ENCODE results near the gene ZBTB7C. TPM values are rescaled to one million over a fixed set of nuclear protein-coding genes. Genes with fewer than 3 reads are reported as not detected.

The ZBTB7C gene
- polyA plus RNA-seq, 6 donors from 2014 or later: not detected

GRCh38 chr18:48059455-48060010, 349.6 kb downstream of the ZBTB7C start:
- H3K27me3 Mint-ChIP-seq: peaks cover 48 to 71% (median 54%) of the 10 kb centered on the region in 3 donors
- no peaks in the 10 kb centered on the region for H3K36me3 Mint-ChIP-seq
- peaks cover 0 to 11% (median 0%) of the 10 kb centered on the region in 7 donors for H3K9me3 Mint-ChIP-seq
- H3K4me1 Mint-ChIP-seq: no peaks in the 10 kb centered on the region
- H3K27ac Mint-ChIP-seq: no peak overlapping the region
- DNase-seq (no peak), ATAC-seq (ENCODE audit: low read depth in 2 of 2) (no peak)
- H3K4me3 Mint-ChIP-seq: no peak overlapping the region

DNA sequence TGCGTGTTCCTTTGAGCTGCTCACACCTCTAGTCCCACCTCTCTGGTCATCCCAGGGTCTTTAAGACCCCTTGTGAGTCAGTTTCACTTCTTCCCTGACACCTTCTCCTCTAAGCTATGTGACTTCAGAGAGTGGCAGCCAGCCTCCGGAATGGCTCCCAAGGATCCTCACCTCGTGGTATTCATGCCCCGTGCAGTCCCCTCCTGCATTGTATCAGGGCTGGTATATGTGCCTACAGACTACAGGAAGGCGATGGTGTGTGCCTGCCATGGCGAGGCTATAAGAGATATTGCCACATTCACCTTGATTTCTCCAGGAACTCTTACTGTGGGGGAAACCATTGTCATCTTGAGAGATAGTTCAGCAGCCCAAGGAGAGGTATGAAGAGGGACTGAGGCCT, 350.7 kb downstream of the ZBTB7C start:
- Mint-ChIP-seq H3K4me1 (no peaks in the 10 kb centered on the region), H3K9me3 (peaks cover 0 to 11% (median 0%) of the 10 kb centered on the region in 7 donors), H3K36me3 (no peaks in the 10 kb centered on the region), H3K27me3 (peaks cover 58 to 80% (median 58%) of the 10 kb centered on the region in 3 donors), H3K4me3 (no peak overlapping the region), H3K27ac (no peak overlapping the region)
- no peak for DNase-seq
- ATAC-seq (ENCODE audit: low read depth in 2 of 2): no peak

GRCh38 chr18:48057018-48057417, 352.2 kb downstream of the ZBTB7C start:
- Mint-ChIP-seq H3K27me3 (peaks cover 56 to 86% (median 69%) of the 10 kb centered on the region in 3 donors), H3K9me3 (peaks cover 0 to 11% (median 0%) of the 10 kb centered on the region in 7 donors), H3K36me3 (no peaks in the 10 kb centered on the region), H3K27ac (no peak overlapping the region), H3K4me3 (no peak overlapping the region), H3K4me1 (no peaks in the 10 kb centered on the region)
- DNase-seq (no peak), ATAC-seq (ENCODE audit: low read depth in 2 of 2) (no peak)

GRCh38 chr18:48055351-48055750, 353.8 kb downstream of the ZBTB7C start:
- Mint-ChIP-seq H3K4me1 (no peaks in the 10 kb centered on the region), H3K4me3 (no peak overlapping the region), H3K36me3 (no peaks in the 10 kb centered on the region), H3K27me3 (peaks cover 49 to 88% (median 75%) of the 10 kb centered on the region in 3 donors), H3K9me3 (peaks cover 0 to 7% (median 0%) of the 10 kb centered on the region in 7 donors), H3K27ac (no peak overlapping the region)
- DNase-seq (no peak), ATAC-seq (ENCODE audit: low read depth in 2 of 2) (no peak)

DNA sequence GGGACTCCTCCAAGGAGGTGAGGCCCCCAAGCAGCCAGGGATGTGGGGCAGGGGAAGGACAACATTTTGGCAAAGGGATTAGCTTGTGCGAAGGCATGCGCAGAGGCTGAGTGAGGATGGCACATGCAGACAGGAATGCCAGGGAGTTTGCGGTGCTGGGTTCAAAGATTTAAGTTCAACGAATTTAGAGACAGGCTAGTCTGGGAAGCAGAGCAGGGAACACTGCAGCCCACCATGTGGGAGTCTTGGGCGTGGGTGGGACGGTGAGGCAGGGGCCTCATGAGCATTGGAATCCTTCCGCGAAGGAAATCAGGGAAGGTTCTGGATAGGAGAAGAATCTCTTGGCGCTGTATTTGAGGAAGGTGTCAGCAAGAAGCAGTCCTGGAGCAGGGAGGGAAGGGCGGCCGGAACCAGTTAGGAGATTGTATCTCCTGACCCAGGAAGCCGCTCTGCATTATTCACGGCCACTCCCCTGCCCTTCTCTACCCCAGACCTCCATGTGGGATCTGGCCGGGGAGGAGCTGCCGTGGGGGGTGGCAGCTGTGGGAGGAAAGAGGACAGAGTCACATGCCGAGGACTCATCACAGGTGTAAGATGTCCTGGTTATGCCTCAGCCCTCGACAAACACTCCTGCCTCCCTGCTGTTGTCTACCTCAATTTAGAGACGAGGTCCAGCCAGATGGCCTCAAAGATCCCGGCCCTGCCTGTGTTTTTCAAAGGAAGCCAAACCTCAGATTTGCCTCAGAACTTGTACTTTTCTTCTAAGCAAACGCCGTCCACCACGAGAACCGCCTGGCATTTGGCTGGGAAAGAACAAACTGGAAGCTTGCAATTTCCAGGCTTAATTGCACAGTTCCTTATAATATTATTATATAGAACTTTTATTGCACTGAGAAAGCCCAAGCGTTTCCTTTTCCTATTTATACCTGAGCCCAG, 355.0 kb downstream of the ZBTB7C start:
- Mint-ChIP-seq H3K27me3 (peaks cover 46 to 78% (median 64%) of the 10 kb centered on the region in 3 donors), H3K9me3 (peaks cover 0 to 7% (median 0%) of the 10 kb centered on the region in 7 donors), H3K27ac (no peak overlapping the region), H3K36me3 (no peaks in the 10 kb centered on the region), H3K4me1 (no peaks in the 10 kb centered on the region), H3K4me3 (no peak overlapping the region)
- DNase-seq: no peak
- no peak for ATAC-seq (ENCODE audit: low read depth in 2 of 2)

DNA sequence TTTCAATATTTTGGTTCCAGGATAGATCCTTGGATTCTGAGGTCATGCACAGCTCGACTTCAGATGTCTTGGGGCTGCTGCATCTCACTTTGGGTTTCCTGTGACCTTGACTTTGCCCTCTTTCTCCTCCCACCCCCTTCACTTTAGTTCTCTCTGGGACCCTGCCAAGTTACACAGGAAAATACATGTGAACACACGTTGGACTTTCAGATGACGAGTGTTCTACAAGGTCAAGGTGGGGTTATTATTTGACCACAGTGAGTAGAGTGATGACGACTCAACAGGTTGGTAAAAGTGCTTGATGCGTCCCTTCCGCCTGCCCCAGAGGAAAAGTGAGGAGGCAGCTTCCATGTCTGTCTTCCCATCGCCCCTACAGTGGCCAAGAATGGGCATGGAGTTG, 356.3 kb downstream of the ZBTB7C start:
- Mint-ChIP-seq H3K4me1 (peaks cover 0 to 2% (median 0%) of the 10 kb centered on the region in 3 donors), H3K27me3 (peaks cover 49 to 70% (median 66%) of the 10 kb centered on the region in 3 donors), H3K36me3 (no peaks in the 10 kb centered on the region), H3K27ac (no peak overlapping the region), H3K4me3 (no peak overlapping the region), H3K9me3 (peaks cover 0 to 7% (median 0%) of the 10 kb centered on the region in 7 donors)
- ATAC-seq (ENCODE audit: low read depth in 2 of 2) (no peak), DNase-seq (no peak)

- Mint-ChIP-seq H3K27ac (no peak overlapping the region), H3K4me1 (peaks cover 0 to 2% (median 0%) of the 10 kb centered on the region in 3 donors), H3K27me3 (peaks cover 53 to 72% (median 70%) of the 10 kb centered on the region in 3 donors), H3K9me3 (peaks cover 0 to 5% (median 0%) of the 10 kb centered on the region in 7 donors), H3K36me3 (no peaks in the 10 kb centered on the region), H3K4me3 (no peak overlapping the region)
- ATAC-seq (ENCODE audit: low read depth in 2 of 2): no peak
- DNase-seq: no peak
These were observed 357.0 kb downstream of the ZBTB7C start for GRCh38 chr18:48051945-48052840.

DNA sequence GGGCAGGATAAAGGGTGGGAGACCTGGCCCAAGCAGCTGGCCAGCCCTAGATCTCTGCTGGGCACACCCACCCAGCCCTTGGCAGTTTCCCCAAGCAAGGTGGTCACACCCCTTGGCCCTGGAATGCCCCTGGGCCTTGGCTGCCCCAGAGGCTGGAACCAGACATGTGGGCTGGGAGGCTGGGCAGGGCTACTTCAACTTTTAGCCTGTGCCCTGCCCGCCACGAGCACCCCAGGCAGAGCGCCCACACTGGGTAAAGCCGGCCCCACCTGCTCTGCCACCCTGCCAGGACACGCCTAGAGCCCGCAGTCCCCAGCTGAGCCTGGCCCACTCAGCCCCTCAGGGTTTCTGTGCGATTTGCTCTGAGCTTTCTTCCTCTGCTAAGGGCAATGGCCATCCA, 359.0 kb downstream of the ZBTB7C start:
- H3K4me3 Mint-ChIP-seq: no peak overlapping the region
- H3K36me3 Mint-ChIP-seq: no peaks in the 10 kb centered on the region
- peaks cover 0 to 2% (median 0%) of the 10 kb centered on the region in 3 donors for H3K4me1 Mint-ChIP-seq
- H3K27me3 Mint-ChIP-seq: peaks cover 42 to 71% (median 62%) of the 10 kb centered on the region in 3 donors
- DNase-seq (no peak), ATAC-seq (ENCODE audit: low read depth in 2 of 2) (no peak)
- no peak overlapping the region for H3K27ac Mint-ChIP-seq
- H3K9me3 Mint-ChIP-seq: peaks cover 0 to 12% (median 3%) of the 10 kb centered on the region in 7 donors

- Mint-ChIP-seq H3K9me3 (peaks cover 0 to 12% (median 3%) of the 10 kb centered on the region in 7 donors), H3K36me3 (no peaks in the 10 kb centered on the region), H3K4me3 (no peak overlapping the region), H3K27me3 (peaks cover 40 to 67% (median 58%) of the 10 kb centered on the region in 3 donors), H3K4me1 (peaks cover 0 to 2% (median 0%) of the 10 kb centered on the region in 3 donors), H3K27ac (no peak overlapping the region)
- DNase-seq (no peak), ATAC-seq (ENCODE audit: low read depth in 2 of 2) (no peak)
These were observed 359.4 kb downstream of the ZBTB7C start for GRCh38 chr18:48049757-48050156.

DNA sequence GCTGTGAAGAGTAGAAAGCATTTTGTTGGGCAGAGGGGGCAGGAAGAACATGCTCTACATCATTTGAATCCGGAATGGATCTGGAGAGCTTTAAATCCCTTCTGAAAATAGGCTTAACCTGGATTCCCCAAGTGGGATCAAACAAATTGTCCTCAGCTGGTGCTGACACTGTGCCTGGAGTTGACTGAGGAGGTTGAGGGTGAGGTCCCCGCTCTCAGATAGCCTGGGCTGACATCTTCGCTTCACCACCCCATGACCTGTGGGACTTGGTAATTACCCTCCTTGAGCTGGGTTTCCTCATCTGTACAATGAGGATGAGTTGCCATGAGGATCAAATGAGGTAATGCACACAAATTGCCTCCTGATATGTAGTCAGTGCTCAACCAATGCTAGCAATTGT, 360.9 kb downstream of the ZBTB7C start:
- Mint-ChIP-seq H3K27me3 (peaks cover 32 to 53% (median 51%) of the 10 kb centered on the region in 3 donors), H3K4me3 (no peak overlapping the region), H3K9me3 (peaks cover 0 to 17% (median 7%) of the 10 kb centered on the region in 7 donors), H3K27ac (no peak overlapping the region), H3K36me3 (no peaks in the 10 kb centered on the region), H3K4me1 (peaks cover 0 to 2% (median 0%) of the 10 kb centered on the region in 3 donors)
- ATAC-seq (ENCODE audit: low read depth in 2 of 2) (no peak), DNase-seq (no peak)

GRCh38 chr18:48046843-48047242, 362.3 kb downstream of the ZBTB7C start:
- Mint-ChIP-seq H3K36me3 (no peaks in the 10 kb centered on the region), H3K27ac (no peak overlapping the region), H3K27me3 (peaks cover 31 to 48% (median 38%) of the 10 kb centered on the region in 3 donors), H3K4me3 (no peak overlapping the region), H3K9me3 (peaks cover 0 to 22% (median 10%) of the 10 kb centered on the region in 7 donors), H3K4me1 (peaks cover 0 to 2% (median 0%) of the 10 kb centered on the region in 3 donors)
- ATAC-seq (ENCODE audit: low read depth in 2 of 2): no peak
- no peak for DNase-seq

DNA sequence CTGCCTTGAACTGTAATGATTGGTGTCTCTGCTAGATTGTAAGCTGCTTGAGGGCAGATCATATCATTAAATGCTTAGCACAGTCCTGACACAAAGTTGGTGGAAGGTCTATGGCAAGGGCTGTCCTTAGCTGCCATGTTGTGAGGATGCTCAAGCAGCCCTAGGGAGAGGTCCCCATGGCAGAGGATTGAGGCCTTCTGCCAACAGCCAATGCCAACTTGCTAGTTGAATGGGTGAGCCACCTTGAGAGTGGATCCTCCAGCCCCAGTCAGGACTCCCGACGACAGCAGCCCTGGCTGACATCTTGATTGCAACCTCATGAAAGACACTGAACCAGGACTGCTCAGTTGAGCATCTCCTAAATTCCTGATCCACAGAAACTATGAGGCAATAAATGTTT, 363.4 kb downstream of the ZBTB7C start:
- Mint-ChIP-seq H3K27ac (no peak overlapping the region), H3K36me3 (no peaks in the 10 kb centered on the region), H3K9me3 (peaks cover 0 to 22% (median 10%) of the 10 kb centered on the region in 7 donors), H3K4me3 (no peak overlapping the region), H3K27me3 (peaks cover 26 to 47% (median 31%) of the 10 kb centered on the region in 3 donors), H3K4me1 (peaks cover 0 to 2% (median 0%) of the 10 kb centered on the region in 3 donors)
- DNase-seq (no peak), ATAC-seq (ENCODE audit: low read depth in 2 of 2) (no peak)

DNA sequence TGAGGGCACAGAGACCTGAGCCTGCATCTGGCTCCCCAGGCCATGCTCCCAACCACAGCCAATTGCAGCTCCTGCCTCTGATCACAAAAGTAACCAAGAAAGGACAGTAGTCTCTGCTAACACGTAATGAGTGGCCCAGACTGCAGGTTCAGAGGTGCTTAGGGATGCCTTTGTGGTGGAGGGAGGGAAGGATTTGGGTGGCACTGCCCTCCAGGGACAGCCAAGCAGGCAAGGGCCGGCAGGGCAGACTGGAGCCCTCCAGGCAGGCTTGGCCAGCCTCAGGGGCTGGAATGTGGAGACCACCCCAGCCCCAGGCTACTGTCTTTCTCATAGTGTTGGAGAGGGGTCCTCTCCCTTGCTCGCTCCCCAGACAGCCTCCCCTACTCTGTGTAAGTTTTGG, 364.2 kb downstream of the ZBTB7C start:
- Mint-ChIP-seq H3K27ac (no peak overlapping the region), H3K4me3 (no peak overlapping the region), H3K4me1 (peaks cover 0 to 2% (median 0%) of the 10 kb centered on the region in 3 donors), H3K36me3 (no peaks in the 10 kb centered on the region), H3K9me3 (peaks cover 0 to 22% (median 10%) of the 10 kb centered on the region in 7 donors), H3K27me3 (peaks cover 26 to 51% (median 32%) of the 10 kb centered on the region in 3 donors)
- DNase-seq: no peak
- ATAC-seq (ENCODE audit: low read depth in 2 of 2): no peak
